ENCODE results near the gene STMN1.
"Not testable (repeated sequence)": the region's sequence is repeated elsewhere in the genome, so short reads cannot be mapped to it uniquely, and the experiment has no call there.

STMN1 gene

DNA sequence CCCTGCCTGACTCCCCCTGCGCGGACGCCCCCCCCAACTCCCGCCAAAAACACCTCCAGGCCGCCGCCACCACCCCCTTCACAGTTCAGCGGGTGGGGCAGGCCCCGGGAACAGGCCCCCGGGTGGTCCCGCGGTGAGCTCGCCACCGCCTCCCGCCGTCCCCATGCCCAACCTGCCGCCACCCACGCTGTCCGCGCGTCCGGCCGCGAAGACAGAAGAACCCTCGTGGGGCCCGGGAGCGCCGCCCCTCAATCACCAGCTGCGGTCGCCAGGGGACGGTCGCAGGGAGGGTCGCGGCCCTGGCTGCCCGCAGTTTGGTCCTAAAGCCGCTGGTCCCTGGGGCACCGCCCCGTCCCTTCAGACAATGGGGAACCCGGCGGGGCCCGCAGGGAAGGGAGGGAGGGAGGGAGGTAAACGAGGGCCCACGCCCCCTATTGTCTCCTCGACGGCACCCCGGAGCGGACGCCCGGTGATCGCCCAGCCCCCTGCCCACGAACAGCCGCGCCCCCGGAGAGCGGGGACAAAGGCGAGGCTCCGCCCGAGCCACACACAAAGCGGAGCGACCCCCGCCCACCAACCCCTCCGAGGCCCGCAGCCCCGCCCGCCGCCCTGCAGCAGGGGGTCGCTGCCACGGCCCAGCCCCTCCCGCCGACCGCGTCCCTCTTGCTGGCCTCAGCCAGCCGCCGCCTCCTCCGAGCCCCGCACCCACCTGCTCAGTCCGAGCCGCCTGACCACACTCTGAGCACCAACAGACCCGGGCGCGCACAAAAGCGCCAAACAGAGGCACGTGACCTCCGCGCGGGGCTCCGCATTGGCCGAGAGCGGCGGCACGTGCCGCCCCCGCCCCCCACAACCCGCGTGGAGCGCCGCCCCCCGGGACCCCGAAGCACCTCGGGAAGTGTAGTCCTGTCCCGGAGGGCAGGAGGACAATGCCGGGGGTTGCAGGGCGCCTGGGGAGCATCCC is at the start of gene STMN1:
STMN1 (minus strand) TSS at position 740 of the 964 bp plus-strand sequence. CDS start 1,743 bp downstream, outside the sequence.
- DNase-seq, result peak; percentile 96

GRCh38 chr1:25955553-25955952 is 49.3 kb upstream of the STMN1 start:
- DNase-seq, result no peak

GRCh38 chr1:25954282-25954938 is 48.2 kb upstream of the STMN1 start:
- peak; percentile 4 for DNase-seq

- no peak for DNase-seq
Measured at GRCh38 chr1:25952841-25953401, 46.7 kb upstream of the STMN1 start.

DNA sequence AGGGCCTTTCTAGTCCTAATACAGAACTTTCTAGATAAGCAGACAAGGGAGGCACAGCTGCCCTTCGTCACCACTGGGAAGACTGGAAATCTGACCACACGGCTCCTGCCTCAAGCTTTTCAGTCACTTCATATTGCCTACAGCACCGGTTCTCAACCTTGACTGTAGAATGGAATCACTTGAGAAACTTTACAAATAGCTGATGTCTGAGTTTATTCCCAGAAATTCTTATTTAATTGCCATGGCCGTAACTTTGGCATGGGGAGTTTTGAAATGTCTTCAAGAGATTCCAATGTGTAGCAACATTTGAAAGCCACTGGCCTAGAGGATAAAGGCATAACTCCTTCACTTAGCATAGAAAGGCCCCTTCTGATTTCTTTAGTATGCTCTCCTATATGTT is 42.4 kb upstream of the STMN1 start:
- DNase-seq, result no peak

DNA sequence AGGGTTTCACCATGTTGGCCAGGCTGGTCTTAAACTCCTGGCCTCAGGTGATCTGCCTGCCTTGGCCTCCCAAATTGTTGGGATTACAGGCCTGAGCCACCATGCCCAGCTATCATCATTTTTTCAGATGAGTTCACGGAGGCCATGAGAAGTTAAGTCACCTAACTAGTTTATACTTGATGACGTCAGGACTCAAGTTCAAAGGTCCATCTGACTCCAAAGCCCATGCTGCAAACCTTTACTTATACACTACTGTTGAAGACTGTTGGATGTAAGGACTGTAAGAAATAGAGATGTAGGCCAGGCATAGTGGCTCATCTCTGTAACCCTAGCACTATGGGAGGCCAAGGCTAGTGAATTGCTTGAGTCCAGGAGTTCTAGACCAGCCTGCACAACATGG is 40.8 kb upstream of the STMN1 start:
- DNase-seq, result no peak

DNA sequence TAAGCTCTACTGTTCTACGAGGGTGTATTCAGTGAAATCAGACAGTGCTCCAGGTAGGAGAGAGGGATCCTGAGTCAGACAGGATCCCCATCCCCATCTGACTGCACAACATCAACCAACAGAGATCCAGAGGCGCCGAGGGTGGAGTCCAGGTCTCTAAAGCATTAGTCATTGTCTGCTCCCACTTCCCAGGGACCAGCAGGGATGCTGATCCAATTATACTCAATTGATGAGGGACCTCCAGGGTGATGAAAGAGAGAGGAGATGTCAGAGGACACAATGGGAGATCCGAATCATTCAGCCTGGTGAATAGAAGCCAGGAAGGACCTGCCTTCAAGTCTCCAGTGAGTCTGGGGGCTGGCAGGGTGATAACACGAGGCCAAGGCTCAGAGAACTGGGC is 39.5 kb upstream of the STMN1 start:
- no peak for DNase-seq

- no peak for DNase-seq
Measured at GRCh38 chr1:25944986-25945385, 38.8 kb upstream of the STMN1 start.

DNA sequence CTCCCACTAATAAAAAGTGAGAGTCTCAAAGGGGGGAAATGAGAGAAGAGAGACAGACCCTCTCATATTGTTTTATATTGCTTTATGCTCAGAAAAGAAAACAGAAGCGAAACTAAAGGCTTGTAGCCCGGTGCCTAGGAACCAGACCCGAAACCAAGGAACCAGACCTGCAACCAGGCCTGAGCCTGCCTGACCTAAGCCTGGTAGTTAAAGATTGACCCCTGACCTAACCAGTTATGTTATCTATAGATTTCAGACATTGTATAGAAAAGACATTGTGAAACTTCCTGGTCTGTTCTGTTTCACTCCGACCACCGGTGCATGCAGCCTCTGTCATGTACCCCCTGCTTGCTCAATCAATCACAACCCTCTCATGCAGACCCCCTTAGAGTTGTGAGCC is 37.3 kb upstream of the STMN1 start:
- not testable (repeated sequence) for DNase-seq

GRCh38 chr1:25936947-25937346 is 30.7 kb upstream of the STMN1 start:
- DNase-seq, result no peak

GRCh38 chr1:25933479-25934365 is 27.5 kb upstream of the STMN1 start:
- no peak for DNase-seq

GRCh38 chr1:25932811-25933400 is 26.7 kb upstream of the STMN1 start:
- DNase-seq, result not testable (repeated sequence)

GRCh38 chr1:25932321-25932720 is 26.1 kb upstream of the STMN1 start:
- DNase-seq, result no peak

GRCh38 chr1:25929016-25929415 is 22.8 kb upstream of the STMN1 start:
- DNase-seq, result no peak

DNA sequence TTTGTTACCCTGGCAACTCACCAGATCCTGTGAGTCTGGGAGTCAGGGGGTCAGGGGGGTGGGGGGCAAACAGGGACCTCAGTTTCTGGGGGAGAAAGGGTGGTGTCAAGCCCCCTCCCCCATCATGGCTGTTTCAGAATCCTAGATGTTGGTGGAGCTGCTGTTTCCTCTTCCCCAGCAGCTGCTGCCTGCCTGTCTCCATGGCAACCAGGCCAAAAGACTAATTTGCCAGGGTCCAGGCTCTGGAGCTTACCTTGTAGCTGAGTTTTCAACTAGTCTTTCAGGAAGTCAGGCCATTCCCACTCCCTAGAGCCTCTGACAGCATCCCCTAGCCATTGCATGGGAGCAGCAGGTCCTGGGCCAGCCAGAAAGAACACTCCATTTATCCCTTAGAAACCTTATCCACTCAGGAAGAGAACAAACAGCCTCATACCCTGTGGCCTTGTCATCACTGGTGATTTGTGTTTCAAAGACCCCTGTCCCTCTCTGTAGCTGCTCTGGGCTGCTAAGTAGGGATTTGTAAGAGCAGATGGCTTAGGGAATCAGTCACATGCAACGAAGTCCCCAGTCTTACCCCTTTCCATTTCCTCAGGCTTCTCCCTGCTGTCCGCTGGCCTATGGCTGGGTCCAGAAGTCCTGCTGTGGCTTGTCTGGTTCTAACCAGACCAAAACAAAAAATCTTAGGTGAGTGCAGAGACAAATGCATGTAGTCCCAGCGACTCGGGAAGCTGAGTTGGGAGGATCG is 21.5 kb upstream of the STMN1 start:
- DNase-seq, result no peak

DNA sequence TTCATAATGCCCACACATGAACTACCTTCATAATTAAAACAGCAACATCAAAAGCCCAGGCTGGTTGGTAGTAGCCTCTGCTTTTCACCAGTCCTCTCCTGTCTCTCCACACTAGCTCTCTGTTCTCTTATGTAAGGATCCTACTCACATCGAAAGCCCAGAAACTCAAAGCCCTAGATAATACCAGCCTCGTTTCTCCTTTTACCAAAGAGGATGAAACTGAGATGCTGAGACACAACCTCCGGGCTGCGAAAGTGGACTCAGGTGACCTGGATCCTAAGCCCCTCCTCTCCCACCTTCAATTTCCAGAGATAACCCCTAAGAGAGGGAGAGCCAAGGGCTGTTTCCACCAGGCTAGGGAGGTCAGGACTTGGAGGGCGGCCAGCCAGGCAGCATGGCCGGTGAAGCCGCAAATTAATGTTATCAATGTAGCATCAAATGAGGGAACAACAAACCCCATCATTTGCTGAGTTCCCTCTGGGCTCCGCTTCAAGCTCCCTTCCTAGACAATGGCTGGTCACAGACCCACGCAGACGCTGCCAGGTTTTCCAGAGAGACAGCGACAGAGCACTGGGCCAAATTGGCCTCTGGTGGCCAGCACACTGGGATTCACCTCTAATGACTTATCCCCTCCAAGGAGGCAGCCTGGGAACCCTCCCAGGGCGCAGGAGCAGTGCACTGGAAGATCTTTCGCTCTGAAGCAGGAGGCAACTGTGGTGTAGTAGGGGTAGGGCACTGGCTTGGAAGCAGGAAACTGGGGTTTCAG is 20.7 kb upstream of the STMN1 start:
- DNase-seq, result no peak

GRCh38 chr1:25924454-25924853 is 18.2 kb upstream of the STMN1 start:
- no peak for DNase-seq

GRCh38 chr1:25922971-25923552 is 16.8 kb upstream of the STMN1 start:
- no peak for DNase-seq

DNA sequence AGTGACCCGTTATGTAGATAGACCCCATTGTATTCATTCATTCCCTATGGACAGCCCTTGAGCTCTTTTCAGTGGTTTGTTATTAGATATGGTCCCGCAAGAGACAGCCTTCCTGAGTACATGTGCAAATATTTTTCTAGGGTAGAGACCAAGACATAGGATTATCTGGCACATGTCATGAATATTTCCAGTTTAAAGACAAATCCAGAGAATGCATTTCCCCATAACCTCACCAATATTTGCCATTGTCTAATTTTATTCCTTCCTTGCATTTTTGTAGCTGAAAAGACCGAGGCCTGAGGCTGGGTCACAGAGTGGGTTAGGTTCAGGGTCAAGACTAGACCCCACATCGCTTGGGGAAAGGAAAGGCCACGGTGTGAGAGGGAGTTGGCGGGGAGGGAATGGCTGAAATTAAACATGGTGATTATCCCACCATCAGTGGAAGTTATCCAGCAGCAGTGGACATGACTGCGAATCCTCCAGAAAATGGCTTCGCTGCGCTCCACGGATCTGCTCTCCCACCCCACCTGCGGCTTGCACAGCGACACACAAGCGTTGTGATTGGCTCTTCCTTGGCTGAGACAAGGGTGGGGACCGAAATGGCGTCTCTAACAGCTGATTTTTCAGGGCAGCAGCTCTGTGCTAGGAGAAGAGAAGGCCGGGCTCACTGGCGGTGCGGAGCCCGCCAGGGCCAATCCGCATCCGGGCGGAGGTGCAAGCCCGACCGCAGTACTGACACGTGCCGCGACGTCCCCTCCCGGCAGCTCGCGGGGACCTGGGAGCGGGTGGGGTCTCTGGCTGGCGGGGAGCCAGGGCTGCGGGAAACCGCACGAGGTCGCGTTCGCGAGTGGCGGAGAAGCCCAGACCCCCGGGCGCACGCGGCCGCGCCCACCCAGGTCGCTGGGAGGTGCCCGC is 16.1 kb upstream of the STMN1 start:
- peak; percentile 79 for DNase-seq
